ENCODE data around the gene EFNB1. TPM values are rescaled to one million over a fixed set of nuclear protein-coding genes. Genes with fewer than 3 reads are reported as not detected.

EFNB1 gene
- total and polyA plus RNA-seq, 2 donors (not counting 1 experiment from before 2014, with no cell fraction given) = 1.5 to 3.2 TPM

- Histone ChIP-seq H3K9ac (ENCODE audit: low read length) (no peak overlapping the region), H4K20me1 (ENCODE audit: control insufficient read depth, insufficient read depth, low read length, poor library complexity, severe bottlenecking) (no peaks in the 10 kb centered on the region), H2AFZ (ENCODE audit: insufficient read depth, low read depth, low read length, poor library complexity, severe bottlenecking) (no peak overlapping the region), H3K79me2 (ENCODE audit: control insufficient read depth, insufficient read depth, low read length) (no peaks in the 10 kb centered on the region), H3K27ac (ENCODE audit: low read length in 2 of 2) (no peak overlapping the region), H3K4me3 (ENCODE audit: control extremely low read depth in 1 of 5, extremely low read depth in 1 of 5, insufficient read depth in 1 of 5, low read depth in 2 of 5, low read length in 4 of 5) (no peak overlapping the region), H3K27me3 (replicated peaks in 1 of 4; ENCODE audit: control extremely low read depth in 1 of 4, control insufficient read depth in 3 of 4, insufficient read depth in 4 of 4, low read length in 3 of 4) (no peaks in the 10 kb centered on the region), H3K36me3 (replicated peaks in 1 of 2; ENCODE audit: control extremely low read depth in 1 of 2, control insufficient read depth in 1 of 2, extremely low read depth in 1 of 2, insufficient read depth in 2 of 2, low read length in 1 of 2) (peaks cover 0 to 2% of the 10 kb centered on the region in 2 experiments), H3K4me1 (ENCODE audit: control insufficient read depth in 2 of 2, insufficient read depth in 2 of 2, low read length in 2 of 2) (no peaks in the 10 kb centered on the region), H3K9me3 (ENCODE audit: control extremely low read depth in 1 of 3, control insufficient read depth in 2 of 3, insufficient read depth in 1 of 3, low read length in 2 of 3) (no peaks in the 10 kb centered on the region), H3K4me2 (replicated peaks; ENCODE audit: low read depth, low read length, poor library complexity, severe bottlenecking) (no peak overlapping the region)
- no peaks in the 10 kb centered on the region for H3K9me3 Mint-ChIP-seq (ENCODE audit: insufficient read depth)
- no peaks in the 10 kb centered on the region for H3K27me3 Mint-ChIP-seq
- DNase-seq = no peak
- WGBS (ENCODE audit: insufficient coverage) = no CpG with 5 or more reads among the region's 22 CpGs
- CTCF ChIA-PET = no interaction called here
- no peak overlapping the region for H3K27ac Mint-ChIP-seq
- intact Hi-C loops (cut with micrococcal nuclease) = no loop called here
- no peak overlapping the region for H3K4me3 Mint-ChIP-seq
- TF ChIP-seq CTCF (IDR thresholded peaks at IDR 0.05) = no peak
- TF ChIP-seq EZH2 (IDR thresholded peaks at IDR 0.05; ENCODE audit: borderline replicate concordance, insufficient read depth, low read depth, low read length, poor library complexity, severe bottlenecking) = no peak
- H3K4me1 Mint-ChIP-seq = peaks cover 4% of the 10 kb centered on the region
- POLR2A ChIA-PET = no interaction called here
- no peak for ATAC-seq (ENCODE audit: low read depth)
Observed at GRCh38 chrX:68840256-68840655, 11.4 kb downstream of the EFNB1 start.

- Mint-ChIP-seq H3K4me3 (no peak overlapping the region), H3K27me3 (no peaks in the 10 kb centered on the region), H3K4me1 (peaks cover 4% of the 10 kb centered on the region), H3K27ac (no peak overlapping the region), H3K9me3 (ENCODE audit: insufficient read depth) (no peaks in the 10 kb centered on the region)
- intact Hi-C loops (cut with micrococcal nuclease) = no loop called here
- Histone ChIP-seq H3K9ac (ENCODE audit: low read length) (no peak overlapping the region), H3K36me3 (replicated peaks in 1 of 2; ENCODE audit: control extremely low read depth in 1 of 2, control insufficient read depth in 1 of 2, extremely low read depth in 1 of 2, insufficient read depth in 2 of 2, low read length in 1 of 2) (peaks cover 0 to 2% of the 10 kb centered on the region in 2 experiments), H2AFZ (ENCODE audit: insufficient read depth, low read depth, low read length, poor library complexity, severe bottlenecking) (no peak overlapping the region), H3K4me1 (ENCODE audit: control insufficient read depth in 2 of 2, insufficient read depth in 2 of 2, low read length in 2 of 2) (no peaks in the 10 kb centered on the region), H3K27me3 (replicated peaks in 1 of 4; ENCODE audit: control extremely low read depth in 1 of 4, control insufficient read depth in 3 of 4, insufficient read depth in 4 of 4, low read length in 3 of 4) (no peaks in the 10 kb centered on the region), H3K9me3 (ENCODE audit: control extremely low read depth in 1 of 3, control insufficient read depth in 2 of 3, insufficient read depth in 1 of 3, low read length in 2 of 3) (no peaks in the 10 kb centered on the region), H3K4me3 (ENCODE audit: control extremely low read depth in 1 of 5, extremely low read depth in 1 of 5, insufficient read depth in 1 of 5, low read depth in 2 of 5, low read length in 4 of 5) (no peak overlapping the region), H3K79me2 (ENCODE audit: control insufficient read depth, insufficient read depth, low read length) (no peaks in the 10 kb centered on the region), H3K27ac (ENCODE audit: low read length in 2 of 2) (no peak overlapping the region), H4K20me1 (ENCODE audit: control insufficient read depth, insufficient read depth, low read length, poor library complexity, severe bottlenecking) (no peaks in the 10 kb centered on the region), H3K4me2 (replicated peaks; ENCODE audit: low read depth, low read length, poor library complexity, severe bottlenecking) (no peak overlapping the region)
- ATAC-seq (ENCODE audit: low read depth) (no peak), DNase-seq (no peak)
- ChIA-PET CTCF (no interaction called here), POLR2A (no interaction called here)
- TF ChIP-seq CTCF (IDR thresholded peaks at IDR 0.05) (no peak), EZH2 (IDR thresholded peaks at IDR 0.05; ENCODE audit: borderline replicate concordance, insufficient read depth, low read depth, low read length, poor library complexity, severe bottlenecking) (no peak)
- no CpG with 5 or more reads among the region's 8 CpGs for WGBS (ENCODE audit: insufficient coverage)
Observed at GRCh38 chrX:68841251-68842049, 12.6 kb downstream of the EFNB1 start.
